Measurements from ENCODE around the gene RPP14.

DNA sequence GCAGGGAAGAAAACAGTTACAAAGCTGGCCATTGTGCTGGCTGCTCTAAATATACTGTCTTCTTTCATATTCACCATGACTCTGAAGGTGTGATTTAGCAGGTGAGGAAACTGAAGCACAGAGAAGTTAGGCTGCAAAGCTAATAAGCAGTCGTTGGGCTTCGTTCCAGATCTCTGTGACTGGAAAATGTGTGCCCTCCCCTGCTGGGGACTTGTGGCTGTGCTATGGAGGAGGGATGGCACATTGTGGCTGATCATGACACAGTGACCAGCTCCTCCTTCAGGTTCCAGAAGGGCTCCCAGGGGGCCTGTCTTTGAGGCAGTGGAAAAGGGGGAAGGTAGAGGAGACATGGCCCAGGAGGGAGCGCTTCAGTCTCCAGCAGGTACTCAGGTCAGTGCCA is 45.9 kb downstream of the RPP14 start:
- no peak for TF ChIP-seq CTCF (conservative IDR thresholded peaks at IDR 0.05; ENCODE audit: low read length)
- TF ChIP-seq EZH2phosphoT487 (IDR thresholded peaks at IDR 0.05; ENCODE audit: borderline replicate concordance, low read depth, low read length), result no peak

Measured in OCI-LY7 (cell line).